Stimulated activated CD4-positive, alpha-beta T cell treated with anti-CD3 and anti-CD28 coated beads, Interleukin-2, amount 100 ng/mL, for 24 hours (primary cell): ENCODE results near the gene ANGPTL4.
A peak's percentile ranks its signal among the peaks of the same experiment; 100 is the strongest.
"Not testable (repeated sequence)": the region's sequence is repeated elsewhere in the genome, so short reads cannot be mapped to it uniquely, and the experiment has no call there.

Experiments used
- DNase-seq, 2 donors: peaks; one replicate each; pipeline ENCODE4 v3.0.0-alpha.2; 2020

ANGPTL4 gene

DNA sequence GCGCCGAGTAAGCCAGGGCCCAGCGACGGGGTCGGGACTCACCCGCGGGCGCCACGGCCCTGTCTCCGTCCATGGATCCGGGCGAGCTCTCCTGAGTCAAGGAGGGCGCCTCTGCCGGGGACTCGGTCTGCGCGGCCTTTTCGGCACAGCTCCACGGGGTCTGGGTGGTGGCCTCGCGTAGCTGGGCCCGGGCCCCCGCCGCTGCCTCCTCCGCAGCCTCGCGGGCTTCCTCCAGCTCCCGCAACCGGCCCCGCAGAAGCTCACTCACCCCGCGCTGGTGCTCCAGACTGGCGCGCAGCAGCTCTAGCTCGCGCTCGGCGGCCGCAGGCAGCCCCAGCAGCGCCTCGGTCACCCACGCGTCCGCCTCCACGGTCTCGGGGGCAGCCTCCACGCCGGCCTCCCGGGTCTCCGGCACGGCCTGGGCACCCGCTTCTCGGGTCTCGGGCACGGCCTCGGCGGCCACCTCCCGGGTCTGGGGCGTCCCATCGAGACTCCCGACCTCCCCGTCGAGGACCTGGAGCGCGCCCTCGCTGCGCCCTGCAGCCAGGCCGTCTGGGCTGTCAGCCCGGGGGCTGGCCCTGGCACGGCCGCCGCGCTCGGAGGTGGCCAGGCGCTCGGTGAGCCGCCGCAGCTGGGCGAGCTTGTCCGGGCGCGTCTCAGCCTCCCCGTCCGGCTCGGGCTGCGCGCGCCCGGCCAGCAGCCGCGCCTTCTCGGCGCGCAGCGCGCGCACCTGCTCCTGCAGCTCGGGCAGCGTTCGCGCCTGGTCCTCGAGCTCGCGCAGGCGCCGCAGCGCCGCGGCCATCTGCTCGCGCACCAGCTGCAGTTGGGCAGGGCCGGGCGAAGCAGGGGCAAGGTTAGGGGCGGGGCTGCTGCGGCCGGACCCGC lies 29.3 kb upstream of the ANGPTL4 start:
- DNase-seq, result peak in 1 of 2 donors; percentile 61

GRCh38 chr19:8335343-8336071 lies 28.4 kb upstream of the ANGPTL4 start:
- DNase-seq, result peak in 1 of 2 donors; percentile 56

- DNase-seq, result no peak
These were observed 27.8 kb upstream of the ANGPTL4 start for GRCh38 chr19:8336072-8336569.

- DNase-seq, result no peak
These were observed 27.3 kb upstream of the ANGPTL4 start for GRCh38 chr19:8336660-8337059.

DNA sequence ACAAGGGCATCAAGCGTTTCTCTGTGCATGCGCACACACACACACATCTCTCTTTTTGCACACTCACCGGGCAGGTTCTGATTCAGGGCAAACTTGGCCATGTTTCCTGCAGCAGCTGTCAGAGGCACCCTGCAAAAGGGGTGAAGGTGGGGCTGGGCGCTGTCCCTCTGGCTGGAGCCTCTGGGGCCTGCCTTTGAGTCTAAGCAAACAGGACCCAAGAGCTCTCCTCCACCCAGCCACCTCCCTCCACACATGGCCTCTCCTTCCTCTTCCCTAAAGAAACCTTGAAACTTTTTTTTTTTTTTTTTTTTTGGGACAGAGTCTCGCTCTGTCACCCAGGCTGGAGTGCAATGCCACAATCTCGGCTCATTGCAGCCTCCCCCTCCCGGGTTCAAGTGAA lies 26.2 kb upstream of the ANGPTL4 start:
- DNase-seq, result no peak

DNA sequence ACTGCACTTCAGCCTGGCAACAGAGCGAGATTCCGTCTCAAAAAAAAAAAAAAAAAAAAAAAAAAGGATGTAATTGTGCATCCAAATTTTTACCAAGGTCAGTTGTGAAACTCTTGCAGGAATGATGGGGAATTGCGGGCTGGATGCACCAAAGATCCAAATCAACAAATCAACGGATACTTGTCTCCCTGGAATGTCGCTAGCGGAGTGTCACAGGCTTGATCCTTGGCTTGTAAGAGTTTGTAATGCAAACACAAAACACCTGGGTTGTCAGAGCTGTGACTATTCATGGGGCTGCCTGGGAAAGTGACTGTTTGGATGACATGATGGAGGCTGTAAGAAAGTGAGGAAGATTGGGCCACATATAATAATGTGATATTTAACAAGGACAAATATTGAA lies 25.1 kb upstream of the ANGPTL4 start:
- no peak for DNase-seq

DNA sequence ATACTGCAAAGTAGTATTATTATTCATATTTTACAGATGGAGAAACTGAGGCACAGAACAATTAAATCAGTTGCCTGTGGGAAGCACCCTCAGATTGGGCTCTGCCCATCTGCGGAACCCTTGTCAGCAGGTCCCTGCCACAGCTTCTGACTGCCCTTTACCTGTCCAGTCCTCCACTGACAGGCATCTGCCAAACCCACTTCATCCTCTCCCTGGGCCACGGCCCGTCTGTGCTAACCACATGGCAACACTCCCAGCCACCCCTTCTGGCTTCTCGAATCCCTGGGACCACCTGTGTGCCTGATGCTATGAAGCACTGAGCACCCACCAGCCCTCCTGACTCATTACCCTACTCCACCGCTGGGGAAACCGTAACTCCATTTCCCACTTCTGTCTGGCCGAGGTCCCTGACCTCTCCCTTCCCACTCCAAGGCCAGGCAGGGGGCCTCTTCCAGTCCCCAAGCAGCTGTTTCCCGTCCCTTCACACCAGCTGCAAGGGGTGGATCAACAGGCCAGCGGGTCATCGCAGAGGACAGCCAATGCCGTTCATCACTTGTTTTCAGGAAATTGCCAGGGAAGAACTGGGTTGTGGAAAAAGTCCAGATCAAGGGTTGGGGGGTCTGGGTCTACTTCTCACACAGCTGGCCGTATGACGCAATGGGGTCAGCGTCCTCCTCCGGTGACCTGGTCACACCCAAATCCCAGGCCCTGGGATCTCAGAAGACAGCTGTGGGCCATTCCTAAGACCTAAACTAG lies 23.4 kb upstream of the ANGPTL4 start:
- no peak for DNase-seq

- not testable (repeated sequence) for DNase-seq
These were observed 22.5 kb upstream of the ANGPTL4 start for GRCh38 chr19:8341504-8341903.

GRCh38 chr19:8342316-8342683 lies 21.7 kb upstream of the ANGPTL4 start:
- DNase-seq, result no peak

DNA sequence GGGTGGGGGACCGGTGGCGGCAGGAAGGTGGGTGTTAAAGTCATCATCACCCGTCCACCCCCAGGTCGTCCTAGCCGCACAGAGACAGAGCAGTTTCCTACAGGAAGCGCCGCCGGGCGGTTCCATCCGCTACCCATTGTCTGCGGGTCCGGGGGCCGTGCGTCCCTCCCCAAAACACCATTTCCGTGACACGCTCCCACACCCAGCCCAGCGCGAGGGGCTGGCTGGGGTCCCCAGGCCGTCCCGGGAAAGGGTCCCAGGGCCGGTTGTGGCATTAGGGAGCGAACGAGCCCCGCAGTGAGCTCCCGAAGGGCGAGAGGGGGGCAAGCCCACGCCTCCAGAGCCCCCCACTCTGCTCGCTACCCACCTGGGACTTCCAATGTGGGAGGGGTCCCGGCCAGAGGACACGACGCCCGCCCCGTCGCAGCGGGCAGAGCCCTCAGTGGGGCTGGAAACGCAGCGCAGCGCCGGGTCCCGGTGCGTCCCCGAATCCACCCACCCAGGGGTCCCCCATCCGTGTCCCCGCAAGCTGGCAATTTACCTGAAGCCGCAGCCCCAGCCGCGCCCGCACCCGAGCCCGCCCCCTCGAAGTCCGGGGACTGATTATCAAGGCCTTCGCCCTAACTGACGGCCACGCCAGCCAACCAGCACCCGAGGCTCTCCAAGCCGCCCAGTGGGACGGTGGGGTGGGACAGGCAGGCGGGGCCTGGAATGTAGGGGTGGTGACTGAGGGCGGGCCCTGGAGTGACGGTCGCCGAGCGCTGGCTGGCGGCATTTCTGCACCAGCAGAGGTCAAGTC lies 21.1 kb upstream of the ANGPTL4 start, which contains the start of gene KANK3:
KANK3 (minus strand) TSS at position 579 of the 799 bp plus-strand sequence. CDS start 5,434 bp downstream, outside the sequence.
- peak; percentile 94 to 96 for DNase-seq

GRCh38 chr19:8343483-8343844 lies 20.5 kb upstream of the ANGPTL4 start:
- no peak for DNase-seq

- not testable (repeated sequence) for DNase-seq
These were observed 14.2 kb upstream of the ANGPTL4 start for GRCh38 chr19:8349629-8350372.

DNA sequence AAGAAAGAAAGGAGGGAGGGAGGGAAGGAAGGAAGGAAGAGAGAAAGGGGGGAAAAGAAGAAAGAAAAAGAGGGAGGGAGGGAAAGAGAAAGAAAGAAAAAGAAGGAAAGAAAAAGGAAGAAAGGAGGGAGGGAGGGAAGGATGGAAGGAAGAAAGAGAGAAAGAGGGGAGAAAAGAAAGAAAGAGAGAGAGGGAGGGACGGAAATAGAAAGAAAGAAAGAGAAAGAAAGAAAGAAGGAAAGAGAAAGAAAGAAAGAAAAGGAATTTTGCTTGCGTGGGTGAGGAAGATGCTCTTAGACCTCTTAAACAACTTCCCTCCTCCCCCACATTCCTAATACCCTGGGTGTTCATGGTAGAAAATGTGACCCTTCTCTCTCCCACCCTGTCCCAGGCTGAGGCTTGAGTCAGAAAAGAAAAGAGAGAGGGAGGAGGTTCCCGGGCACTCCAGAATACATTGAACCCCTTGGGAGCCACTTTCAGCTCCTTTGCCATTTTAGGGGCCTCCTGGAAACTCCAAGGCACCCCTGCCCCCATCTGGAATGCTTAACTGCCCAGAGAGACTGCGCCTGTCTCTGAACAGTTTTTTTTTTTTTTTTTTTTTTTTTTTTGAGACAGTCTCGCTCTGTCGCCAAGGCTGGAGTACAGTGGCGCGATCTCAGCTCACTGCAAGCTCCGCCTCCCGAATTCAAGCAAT lies 11.7 kb upstream of the ANGPTL4 start:
- DNase-seq, result no peak

DNA sequence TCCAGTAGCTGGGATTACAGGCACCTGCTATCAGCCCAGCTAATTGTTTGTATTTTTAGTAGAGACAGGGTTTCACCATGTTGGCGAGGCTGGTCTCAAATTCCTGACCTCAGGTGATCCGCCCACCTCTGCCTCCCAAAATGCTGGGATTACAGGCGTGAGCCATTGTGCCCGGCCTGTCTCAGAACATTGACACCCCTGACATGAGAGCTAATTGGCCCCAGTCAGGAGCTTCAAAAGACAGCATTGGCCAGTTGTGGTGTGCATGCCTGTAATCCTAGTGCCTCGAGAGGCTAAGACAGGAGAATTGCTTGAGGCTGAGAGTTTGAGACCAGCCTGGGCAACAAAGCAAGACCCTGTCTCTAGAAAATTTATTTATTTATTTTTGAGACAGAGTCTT lies 11.1 kb upstream of the ANGPTL4 start:
- DNase-seq, result not testable (repeated sequence)

- DNase-seq, result no peak
These were observed 8.1 kb upstream of the ANGPTL4 start for GRCh38 chr19:8355631-8356402.

DNA sequence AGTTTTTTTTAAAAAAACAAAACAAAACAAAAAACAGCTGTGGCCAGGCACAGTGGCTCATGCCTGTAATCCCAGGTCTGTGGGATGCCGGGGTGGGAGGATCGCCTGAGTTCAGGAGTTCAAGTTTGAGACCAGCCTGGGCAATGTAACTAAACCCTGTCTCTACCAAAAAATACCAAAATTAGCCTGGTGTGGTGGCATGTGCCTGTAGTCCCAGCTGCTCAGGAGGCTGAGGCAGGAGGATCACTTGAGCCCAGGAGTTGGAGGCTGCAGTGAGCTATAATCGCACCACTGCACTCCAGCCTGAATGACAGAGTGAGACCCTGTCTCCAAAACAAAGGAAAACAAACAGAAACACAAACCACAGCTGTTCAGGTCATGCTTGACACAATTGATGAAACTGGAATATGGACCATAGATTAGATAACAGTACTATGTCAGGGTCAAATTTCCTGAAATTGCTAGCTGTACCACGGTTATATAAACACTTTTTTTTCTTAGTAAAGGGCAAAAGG lies 6.9 kb upstream of the ANGPTL4 start:
- DNase-seq, result no peak

- no peak for DNase-seq
These were observed 5.0 kb upstream of the ANGPTL4 start for GRCh38 chr19:8358948-8359347.

- no peak for DNase-seq
These were observed 3.8 kb upstream of the ANGPTL4 start for GRCh38 chr19:8360196-8360595.

DNA sequence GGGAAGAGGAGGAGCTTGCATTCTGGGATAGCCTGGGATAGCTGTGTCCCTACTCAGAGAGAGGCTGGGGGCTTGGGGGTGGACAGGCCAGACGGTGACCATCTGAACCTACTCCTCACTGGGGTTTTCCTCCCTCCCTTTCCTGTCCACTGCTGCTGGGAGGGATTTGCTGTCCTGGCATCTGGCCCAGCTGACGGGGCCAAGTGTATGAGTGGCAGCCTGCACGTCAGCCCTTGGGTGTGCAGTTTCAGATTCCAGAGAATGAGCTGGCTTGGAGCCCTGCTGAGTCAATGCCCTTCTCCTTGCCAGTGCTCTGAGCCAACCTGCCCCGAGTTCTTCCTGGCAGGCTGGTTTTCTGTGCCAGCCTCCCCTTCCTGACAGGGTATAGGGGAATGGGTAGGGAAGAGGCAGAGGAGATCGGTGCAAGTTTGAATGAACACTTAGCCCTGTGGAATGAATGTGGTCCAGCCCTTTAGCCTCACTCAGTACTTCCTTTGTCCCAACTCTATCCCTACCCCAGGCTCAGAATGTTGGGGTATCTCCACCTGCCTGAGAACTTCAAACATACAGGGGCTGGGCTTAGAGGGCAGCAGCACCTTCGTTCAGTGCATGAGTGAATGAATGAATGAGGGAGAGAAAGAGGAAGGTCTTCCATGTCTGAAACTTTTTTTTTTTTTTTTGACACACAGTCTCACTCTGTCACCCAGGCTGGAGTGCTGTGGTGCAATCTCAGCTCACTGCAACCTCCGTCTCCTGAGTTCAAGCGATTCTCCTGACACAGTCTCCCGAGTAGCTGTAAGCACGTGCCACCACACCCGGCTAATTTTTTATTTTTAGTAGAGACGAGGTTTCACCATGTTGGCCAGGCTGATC lies 1.8 kb upstream of the ANGPTL4 start:
- DNase-seq, result peak in 1 of 2 donors; percentile 31
